H9 (cell line): ENCODE measurements around the gene ACTL8. TPM values are rescaled to one million over a fixed set of nuclear protein-coding genes. Genes with fewer than 3 reads are reported as not detected.

Source experiments
- DNase-seq: peaks from one replicate; pipeline ENCODE4 v3.0.0-alpha.2; 2017
- H2AFZ ChIP-seq: one replicate; pipeline ENCODE4 v1.6.1; 2013; ENCODE audit warnings: mild to moderate bottlenecking, low read length, control low read depth, moderate library complexity
- H2AK5ac ChIP-seq: 2 replicates; pipeline ENCODE4 v1.6.1; 2013; ENCODE audit warnings: low read length, control low read depth, mixed read lengths; ENCODE audit not compliant: insufficient read length
- H2BK120ac ChIP-seq: one replicate; pipeline ENCODE4 v1.6.1; 2013; ENCODE audit warnings: low read depth, mild to moderate bottlenecking, low read length, control low read depth, inconsistent platforms; ENCODE audit not compliant: poor library complexity, severe bottlenecking
- H2BK12ac ChIP-seq: 2 replicates; pipeline ENCODE4 v1.6.1; 2013; ENCODE audit warnings: low read length, control low read depth, mixed read lengths, low read depth; ENCODE audit not compliant: insufficient read length
- H2BK15ac ChIP-seq: 2 replicates; pipeline ENCODE4 v1.6.1; 2013; ENCODE audit warnings: low read depth, low read length, control low read depth
- H2BK20ac ChIP-seq: one replicate; pipeline ENCODE4 v1.6.1; 2013; ENCODE audit warnings: low read depth, mild to moderate bottlenecking, low read length, control low read depth, inconsistent platforms; ENCODE audit not compliant: poor library complexity, severe bottlenecking
- H2BK5ac ChIP-seq: 2 replicates; pipeline ENCODE4 v1.6.1; 2013; ENCODE audit warnings: low read length, control low read depth, mixed read lengths; ENCODE audit not compliant: insufficient read length
- H3K14ac ChIP-seq: 2 replicates; pipeline ENCODE4 v1.6.1; 2013; ENCODE audit warnings: low read length, control low read depth; ENCODE audit not compliant: insufficient read depth
- H3K18ac ChIP-seq: 2 replicates; pipeline ENCODE4 v1.6.1; 2013; ENCODE audit warnings: low read depth, mild to moderate bottlenecking, mixed read lengths, low read length, control low read depth; ENCODE audit not compliant: insufficient read length
- H3K23ac ChIP-seq: 2 replicates; pipeline ENCODE4 v1.6.1; 2013; ENCODE audit warnings: low read length, control low read depth, mixed read lengths, low read depth; ENCODE audit not compliant: insufficient read length
- H3K23me2 ChIP-seq: 2 replicates; pipeline ENCODE4 v1.6.1; 2013; ENCODE audit warnings: low read depth, mild to moderate bottlenecking, mixed read lengths, low read length, control low read depth; ENCODE audit not compliant: insufficient read length, poor library complexity, severe bottlenecking
- H3K27ac ChIP-seq: 2 replicates; pipeline ENCODE4 v1.5.1; 2013; ENCODE audit warnings: low read length, control low read depth, mixed read lengths, low read depth; ENCODE audit not compliant: insufficient read length
- H3K27me3 ChIP-seq: 2 replicates; pipeline ENCODE4 v1.6.1; 2013; ENCODE audit warnings: low read length, control low read depth, inconsistent platforms; ENCODE audit not compliant: insufficient read depth
- H3K4ac ChIP-seq: 2 replicates; pipeline ENCODE4 v1.6.1; 2013; ENCODE audit warnings: low read depth, mild to moderate bottlenecking, control low read depth, inconsistent platforms, low read length, moderate library complexity
- H3K4me1 ChIP-seq: 2 replicates; pipeline ENCODE4 v1.6.1; 2013; ENCODE audit warnings: low read length, control low read depth, inconsistent platforms; ENCODE audit not compliant: insufficient read depth
- H3K4me2 ChIP-seq: 2 replicates; pipeline ENCODE4 v1.6.1; 2013; ENCODE audit warnings: low read length, control low read depth, mixed read lengths; ENCODE audit not compliant: insufficient read length, insufficient read depth
- H3K56ac ChIP-seq: 2 replicates; pipeline ENCODE4 v1.6.1; 2013; ENCODE audit warnings: low read depth, mild to moderate bottlenecking, mixed read lengths, low read length, control low read depth; ENCODE audit not compliant: insufficient read length
- H3K79me1 ChIP-seq: 2 replicates; pipeline ENCODE4 v1.6.1; 2013; ENCODE audit warnings: low read depth, mild to moderate bottlenecking, moderate library complexity, low read length, control low read depth, inconsistent platforms; ENCODE audit not compliant: insufficient read depth, poor library complexity, severe bottlenecking
- H3K79me2 ChIP-seq: 2 replicates; pipeline ENCODE4 v1.6.1; 2013; ENCODE audit warnings: low read length, control low read depth, inconsistent platforms; ENCODE audit not compliant: insufficient read depth
- H3K9ac ChIP-seq: 2 replicates; pipeline ENCODE4 v1.6.1; 2013; ENCODE audit warnings: low read length, control low read depth, mixed read lengths; ENCODE audit not compliant: insufficient read length; ENCODE audit errors: extremely low read depth
- H3K9me3 ChIP-seq: one replicate; pipeline ENCODE4 v1.6.1; 2013; ENCODE audit warnings: low read depth, low read length, inconsistent platforms; ENCODE audit not compliant: control insufficient read depth
- H3T11ph ChIP-seq: one replicate; pipeline ENCODE4 v1.6.1; 2013; ENCODE audit warnings: mild to moderate bottlenecking, low read length, control low read depth, inconsistent platforms
- H4K20me1 ChIP-seq: one replicate; pipeline ENCODE4 v1.6.1; 2013; ENCODE audit not compliant: control insufficient read depth, insufficient read length, insufficient read depth
- H4K5ac ChIP-seq: 2 replicates; pipeline ENCODE4 v1.6.1; 2013; ENCODE audit warnings: low read depth, mild to moderate bottlenecking, mixed read lengths, low read length, control low read depth; ENCODE audit not compliant: insufficient read length
- H4K8ac ChIP-seq: replicated peaks from 2 replicates; pipeline ENCODE4 v1.6.1; 2013; ENCODE audit warnings: low read length, control low read depth, mixed read lengths, low read depth; ENCODE audit not compliant: insufficient read length
- H4K91ac ChIP-seq: 2 replicates; pipeline ENCODE4 v1.6.1; 2013; ENCODE audit warnings: low read depth, mild to moderate bottlenecking, moderate library complexity, mixed read lengths, low read length, control low read depth; ENCODE audit not compliant: insufficient read length
- H3K27ac Mint-ChIP-seq, 3 experiments: 2 replicates in 2 of 3; 3 replicates in 1 of 3; pipeline ENCODE4 v1.8.0; 2020 to 2021; ENCODE audit warnings: mixed read lengths in 3 of 3, mild to moderate bottlenecking in 1 of 3, moderate library complexity in 1 of 3
- H3K27me3 Mint-ChIP-seq: 2 replicates; pipeline ENCODE4 v1.8.0; 2021; ENCODE audit warnings: low read depth, mild to moderate bottlenecking, moderate library complexity, mixed read lengths
- H3K36me3 Mint-ChIP-seq, 3 experiments: 2 replicates in 2 of 3; 3 replicates in 1 of 3; pipeline ENCODE4 v1.8.0; 2020 to 2021; ENCODE audit warnings: low read depth in 3 of 3, mixed read lengths in 3 of 3; ENCODE audit not compliant: insufficient read depth in 1 of 3
- H3K4me1 Mint-ChIP-seq, 2 experiments: 2 replicates each; pipeline ENCODE4 v1.8.0; 2020; ENCODE audit warnings: mixed read lengths in 2 of 2
- H3K4me3 Mint-ChIP-seq, 2 experiments: 2 replicates in 1 of 2; 3 replicates in 1 of 2; pipeline ENCODE4 v1.8.0; 2020 to 2021; ENCODE audit warnings: mild to moderate bottlenecking in 2 of 2, mixed read lengths in 2 of 2, moderate library complexity in 1 of 2
- H3K9me3 Mint-ChIP-seq, 2 experiments: 2 replicates in 1 of 2; 3 replicates in 1 of 2; pipeline ENCODE4 v1.8.0; 2020; ENCODE audit warnings: mild to moderate bottlenecking in 2 of 2, mixed read lengths in 2 of 2, moderate library complexity in 1 of 2
- WGBS: extraction: QIAGEN DNeasy Blood & Tissue Kit; methylation state at CpG from one replicate; pipeline ENCODE4 v1.1.7; 2013; ENCODE audit warnings: missing lambda C conversion rate, low lambda C conversion rate, mixed read lengths; ENCODE audit not compliant: insufficient read length; ENCODE audit errors: extremely low coverage; 5-methylcytosine and 5-hydroxymethylcytosine counted together
- total RNA-seq: library from RNA; stranded (reverse); gene quantifications from 2 replicates; pipeline ENCODE4 v1.2.1, GENCODE V29; 2021
- TF ChIP-seq, protein P1 (sequence below): fragments of 200-600 bp; sonication (generic); conservative IDR thresholded peaks from 3 replicates; pipeline ENCODE4 v1.8.0; 2021; ENCODE audit warnings: antibody characterized with exemption, mild to moderate bottlenecking

Gene ACTL8
- total RNA-seq, 1 experiment from 2014 or later: not detected

DNA sequence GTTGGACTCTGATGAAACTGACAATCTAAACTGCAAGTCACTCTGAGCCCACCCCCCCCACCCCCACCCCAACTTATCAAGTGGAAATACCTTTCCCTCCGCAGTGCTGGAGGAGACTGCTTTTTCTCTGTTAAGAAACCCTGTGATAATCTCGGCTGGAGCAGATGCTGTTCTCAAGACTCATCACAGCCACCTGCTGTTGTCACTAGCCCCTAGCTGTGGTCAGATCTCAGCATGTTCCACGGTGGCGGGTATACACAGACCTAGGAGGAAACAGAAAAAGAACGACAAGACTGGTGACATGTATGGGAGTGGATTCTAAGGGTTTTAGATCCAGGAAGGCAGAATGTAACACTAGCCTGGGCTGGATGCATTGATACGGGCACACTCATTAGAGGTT, 2.3 kb downstream of the ACTL8 start:
- H3K23ac ChIP-seq: no peak overlapping the region
- no peaks in the 10 kb centered on the region for H4K20me1 ChIP-seq
- H2BK20ac ChIP-seq: no peak overlapping the region
- H4K8ac ChIP-seq: no peak overlapping the region
- H3K14ac ChIP-seq: no peak overlapping the region
- Mint-ChIP-seq H3K4me1 (no peaks in the 10 kb centered on the region), H3K9me3 (peaks cover 64 to 66% of the 10 kb centered on the region in 2 experiments), H3K4me3 (no peak overlapping the region; a peak in 1 of 5 replicates), H3K27ac (no peak overlapping the region; a peak in 1 of 7 replicates), H3K36me3 (peaks cover 15 to 48% (median 31%) of the 10 kb centered on the region in 3 experiments), H3K27me3 (peaks cover 26% of the 10 kb centered on the region)
- H3K4ac ChIP-seq: no peak overlapping the region
- H3K56ac ChIP-seq: no peak overlapping the region
- no peak overlapping the region for H3K18ac ChIP-seq
- no peak overlapping the region for H3K27ac ChIP-seq
- TF ChIP-seq, protein P1, sequence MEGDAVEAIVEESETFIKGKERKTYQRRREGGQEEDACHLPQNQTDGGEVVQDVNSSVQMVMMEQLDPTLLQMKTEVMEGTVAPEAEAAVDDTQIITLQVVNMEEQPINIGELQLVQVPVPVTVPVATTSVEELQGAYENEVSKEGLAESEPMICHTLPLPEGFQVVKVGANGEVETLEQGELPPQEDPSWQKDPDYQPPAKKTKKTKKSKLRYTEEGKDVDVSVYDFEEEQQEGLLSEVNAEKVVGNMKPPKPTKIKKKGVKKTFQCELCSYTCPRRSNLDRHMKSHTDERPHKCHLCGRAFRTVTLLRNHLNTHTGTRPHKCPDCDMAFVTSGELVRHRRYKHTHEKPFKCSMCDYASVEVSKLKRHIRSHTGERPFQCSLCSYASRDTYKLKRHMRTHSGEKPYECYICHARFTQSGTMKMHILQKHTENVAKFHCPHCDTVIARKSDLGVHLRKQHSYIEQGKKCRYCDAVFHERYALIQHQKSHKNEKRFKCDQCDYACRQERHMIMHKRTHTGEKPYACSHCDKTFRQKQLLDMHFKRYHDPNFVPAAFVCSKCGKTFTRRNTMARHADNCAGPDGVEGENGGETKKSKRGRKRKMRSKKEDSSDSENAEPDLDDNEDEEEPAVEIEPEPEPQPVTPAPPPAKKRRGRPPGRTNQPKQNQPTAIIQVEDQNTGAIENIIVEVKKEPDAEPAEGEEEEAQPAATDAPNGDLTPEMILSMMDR: no peak
- H2BK12ac ChIP-seq: no peak overlapping the region
- H2BK5ac ChIP-seq: no peak overlapping the region
- WGBS: no CpG with 5 or more reads among the region's 6 CpGs
- no peak overlapping the region for H2AFZ ChIP-seq
- H3K27me3 ChIP-seq: no peaks in the 10 kb centered on the region
- H2BK120ac ChIP-seq: no peak overlapping the region
- no peaks in the 10 kb centered on the region for H3K79me1 ChIP-seq
- H4K5ac ChIP-seq: no peak overlapping the region
- no peak overlapping the region for H2AK5ac ChIP-seq
- DNase-seq: no peak
- H3K9me3 ChIP-seq: peaks cover 12% of the 10 kb centered on the region
- H2BK15ac ChIP-seq: no peak overlapping the region
- no peak overlapping the region for H3T11ph ChIP-seq
- no peak overlapping the region for H3K4me2 ChIP-seq
- no peak overlapping the region for H4K91ac ChIP-seq
- H3K23me2 ChIP-seq: no peaks in the 10 kb centered on the region
- no peak overlapping the region for H3K9ac ChIP-seq
- no peaks in the 10 kb centered on the region for H3K79me2 ChIP-seq
- H3K4me1 ChIP-seq: no peaks in the 10 kb centered on the region
